Measurements from ENCODE around the gene HS3ST4.
"Not testable (repeated sequence)": the region's sequence is repeated elsewhere in the genome, so short reads cannot be mapped to it uniquely, and the experiment has no call there.

Gene HS3ST4

GRCh38 chr16:26015776-26016175 is 324.0 kb downstream of the HS3ST4 start:
- no peak for DNase-seq

DNA sequence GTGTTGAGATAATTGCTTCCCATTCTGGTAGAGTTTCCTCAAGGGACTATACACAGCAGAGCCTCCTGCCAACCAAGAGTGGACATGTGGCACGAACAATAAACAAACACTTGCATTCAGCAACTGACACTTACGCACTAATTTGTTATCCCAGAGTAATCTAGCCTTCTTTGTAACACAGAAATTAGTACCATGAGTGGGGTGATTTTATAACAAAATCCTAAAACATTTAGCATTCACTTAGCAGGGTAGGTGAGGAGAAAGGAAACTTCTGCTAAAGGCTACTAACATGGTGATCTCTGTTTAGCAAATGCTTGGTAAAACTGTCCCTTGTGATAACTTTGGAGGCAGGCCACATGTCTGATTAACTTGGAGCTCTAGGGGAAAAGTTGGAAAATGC is 325.2 kb downstream of the HS3ST4 start:
- no peak for DNase-seq

DNA sequence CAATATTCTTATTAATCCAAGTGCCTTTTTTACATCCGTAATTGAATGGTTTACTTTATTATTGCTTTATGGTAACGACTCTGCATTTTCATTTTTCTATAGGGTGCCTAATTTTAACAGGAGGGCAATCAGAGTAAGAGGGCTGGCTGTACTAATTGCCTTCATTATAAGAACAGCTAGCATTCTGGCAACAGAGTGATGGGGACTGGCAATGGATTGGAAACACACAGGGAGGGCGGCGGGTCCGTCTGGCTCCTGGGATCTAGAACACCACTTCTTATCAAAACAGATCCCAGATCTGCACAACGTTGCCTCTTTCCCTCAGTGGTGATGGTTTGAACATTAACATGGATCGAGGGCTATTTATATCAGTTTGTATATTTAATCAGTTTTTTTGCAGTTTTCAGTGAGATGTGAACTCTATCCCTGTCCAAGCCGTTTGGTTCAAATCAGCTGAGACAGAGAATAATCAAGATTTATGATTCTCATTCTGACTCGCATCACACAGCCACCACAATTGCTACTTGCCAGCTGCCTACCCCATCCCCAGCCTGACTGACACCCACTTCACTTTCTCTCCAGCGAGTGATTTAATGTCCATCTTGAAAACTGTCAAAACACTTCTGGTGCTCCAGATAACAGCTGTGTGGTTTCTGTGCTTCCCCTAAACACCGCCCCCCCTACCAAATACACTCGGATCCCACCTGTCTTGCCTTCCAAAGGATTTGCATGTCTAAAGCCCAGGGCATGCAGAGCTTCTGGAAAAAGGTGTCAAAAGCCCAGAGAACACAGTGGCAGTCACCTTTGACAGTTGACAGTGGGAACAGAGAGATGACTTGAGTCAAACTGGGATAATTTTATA is 327.9 kb downstream of the HS3ST4 start:
- DNase-seq: no peak

GRCh38 chr16:26026709-26027450 is 335.1 kb downstream of the HS3ST4 start:
- no peak for DNase-seq

GRCh38 chr16:26031286-26031685 is 339.5 kb downstream of the HS3ST4 start:
- no peak for DNase-seq

GRCh38 chr16:26032661-26033060 is 340.9 kb downstream of the HS3ST4 start:
- DNase-seq: not testable (repeated sequence)

DNA sequence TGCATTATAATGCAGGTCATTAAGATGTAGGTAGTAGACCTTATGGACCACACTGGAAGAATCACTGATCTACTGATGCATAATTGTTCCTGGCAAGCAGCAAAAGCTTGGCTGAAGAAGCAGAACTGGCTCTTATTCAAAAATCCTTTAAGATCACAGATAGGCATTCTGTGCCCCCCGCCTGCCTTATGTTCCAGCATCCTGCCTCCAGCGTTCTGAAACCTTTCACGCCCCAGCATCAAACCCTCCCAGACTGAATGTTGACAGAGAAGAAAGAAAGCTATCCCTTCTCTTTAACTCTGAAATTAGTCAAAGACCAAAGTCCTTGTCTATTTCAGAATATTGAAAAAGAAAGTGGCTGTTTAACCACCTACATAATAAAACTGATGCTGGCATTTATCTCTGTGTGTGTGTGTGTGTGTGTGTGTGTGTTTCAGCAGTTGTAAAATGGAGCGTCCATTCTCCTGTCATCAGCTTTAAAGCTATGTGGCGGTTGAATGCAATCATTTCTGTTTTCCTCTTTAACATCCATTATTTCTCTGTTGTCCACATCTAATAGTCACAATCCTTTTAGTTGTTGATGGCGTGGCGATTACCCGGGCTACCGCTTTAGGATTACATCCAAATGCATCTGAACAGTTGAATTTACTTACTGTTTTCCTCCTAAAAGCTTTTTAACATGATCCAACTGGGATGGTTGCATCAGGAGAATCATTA is 350.4 kb downstream of the HS3ST4 start:
- no peak for DNase-seq

DNA sequence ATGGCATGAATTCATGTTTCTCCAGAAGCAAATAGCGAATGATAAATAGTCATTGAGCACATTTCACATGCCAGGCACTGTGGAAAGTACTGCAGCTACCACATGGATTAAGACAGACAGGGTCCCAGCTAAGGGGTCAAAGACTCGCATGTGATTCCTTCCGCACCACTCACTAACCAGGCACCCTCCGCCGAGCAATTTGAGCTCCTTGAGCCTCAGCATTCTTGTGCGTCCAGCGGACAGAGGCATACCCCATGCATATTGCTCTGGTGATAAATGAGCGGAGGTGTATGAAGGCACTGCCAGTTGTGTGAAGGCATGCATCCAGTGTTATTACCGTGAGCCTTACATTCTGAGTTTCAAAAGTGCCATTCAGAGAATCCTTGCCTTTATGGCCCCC is 358.7 kb downstream of the HS3ST4 start:
- no peak for DNase-seq

DNA sequence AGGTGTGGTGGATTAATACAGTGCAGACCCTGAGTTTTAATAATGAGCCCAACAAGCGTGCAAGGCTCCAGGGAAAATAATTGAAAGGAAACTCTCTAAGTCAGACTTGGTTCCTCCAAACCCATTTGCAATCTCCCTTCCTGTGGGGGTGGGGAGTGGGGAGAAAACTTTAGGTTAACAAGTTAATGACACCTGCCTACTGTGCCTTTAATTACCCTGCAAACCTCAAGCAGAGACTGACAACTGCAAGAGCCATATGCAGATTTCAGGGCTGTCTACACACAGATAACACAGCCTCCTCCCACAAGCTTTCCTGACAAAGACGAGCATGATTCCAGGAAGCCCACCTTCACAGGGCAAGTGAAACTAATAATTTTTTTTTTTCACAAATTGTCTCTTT is 359.3 kb downstream of the HS3ST4 start:
- DNase-seq: no peak

- DNase-seq: no peak
These were observed 362.1 kb downstream of the HS3ST4 start for GRCh38 chr16:26053889-26054288.

GRCh38 chr16:26058326-26058725 is 366.6 kb downstream of the HS3ST4 start:
- DNase-seq: no peak

DNA sequence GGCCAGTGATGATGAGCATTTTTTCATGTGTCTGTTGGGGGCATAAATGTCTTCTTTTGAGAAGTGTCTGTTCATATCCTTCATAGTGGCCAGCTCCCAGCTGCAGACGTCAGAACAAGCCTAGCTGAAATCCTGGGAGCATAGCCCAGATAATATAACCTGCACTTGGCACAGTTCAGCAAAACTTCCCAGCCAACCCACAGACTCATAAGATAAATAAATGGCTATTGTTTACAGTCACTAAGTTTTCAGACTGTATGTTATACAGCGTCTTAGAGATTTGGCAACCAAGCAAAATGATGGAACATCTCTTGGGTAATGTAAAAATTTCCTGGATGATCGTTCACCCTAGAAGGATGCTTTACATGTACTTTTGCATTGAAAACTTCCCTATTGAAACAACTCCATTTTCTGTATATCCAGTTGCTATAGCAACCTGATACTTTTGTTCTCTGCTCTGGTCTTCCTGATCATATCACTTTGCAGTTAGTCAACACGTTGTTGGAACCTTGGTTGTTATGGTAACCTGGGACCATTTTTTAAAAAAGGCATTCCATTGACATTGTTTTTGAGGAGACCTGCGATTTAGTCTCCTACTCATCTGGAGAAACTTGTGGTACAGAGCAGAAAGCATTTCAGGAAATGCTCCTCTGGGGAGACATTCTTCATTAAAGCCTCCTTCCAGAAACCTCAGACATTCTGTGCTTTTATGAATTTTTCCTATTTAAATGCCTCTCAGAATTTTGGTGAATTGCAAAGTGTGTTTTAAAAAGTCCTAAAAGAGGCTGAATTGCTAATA is 378.7 kb downstream of the HS3ST4 start:
- DNase-seq: no peak

DNA sequence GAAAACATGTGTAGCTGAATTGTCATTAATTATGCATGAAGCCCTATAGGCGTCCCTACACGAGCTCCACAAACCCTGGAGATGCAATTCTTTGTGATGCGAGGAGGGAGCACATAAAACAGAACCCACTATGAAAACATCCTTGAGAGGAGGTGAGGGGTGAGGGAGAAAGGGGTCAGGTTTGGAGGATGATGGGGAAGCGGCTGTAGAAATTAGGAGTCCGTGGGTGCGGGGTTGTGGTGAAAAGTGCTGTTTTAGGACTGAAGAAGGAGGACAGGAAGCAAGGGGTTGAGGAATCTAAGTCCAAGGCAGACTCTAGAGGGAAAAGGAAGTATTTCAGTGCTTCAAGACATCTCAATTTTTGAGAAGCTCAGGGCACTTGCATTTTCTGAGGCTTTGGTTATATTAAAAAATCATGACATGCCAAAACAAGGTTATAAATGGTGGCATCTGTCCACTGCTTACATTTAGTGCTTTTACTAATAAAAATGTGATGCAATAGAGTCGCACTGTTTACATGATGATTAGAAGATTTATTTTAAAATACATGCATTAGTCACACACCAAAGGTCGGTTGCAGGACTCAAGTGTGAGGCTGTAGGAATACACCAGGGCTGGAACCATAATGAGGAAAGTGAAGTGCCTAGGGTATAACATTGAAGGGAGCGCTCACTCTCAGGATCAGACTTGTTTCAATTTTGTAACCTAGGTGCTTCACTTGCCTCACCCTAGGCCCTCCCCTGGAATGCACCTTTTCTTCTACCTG is 379.5 kb downstream of the HS3ST4 start:
- no peak for DNase-seq

DNA sequence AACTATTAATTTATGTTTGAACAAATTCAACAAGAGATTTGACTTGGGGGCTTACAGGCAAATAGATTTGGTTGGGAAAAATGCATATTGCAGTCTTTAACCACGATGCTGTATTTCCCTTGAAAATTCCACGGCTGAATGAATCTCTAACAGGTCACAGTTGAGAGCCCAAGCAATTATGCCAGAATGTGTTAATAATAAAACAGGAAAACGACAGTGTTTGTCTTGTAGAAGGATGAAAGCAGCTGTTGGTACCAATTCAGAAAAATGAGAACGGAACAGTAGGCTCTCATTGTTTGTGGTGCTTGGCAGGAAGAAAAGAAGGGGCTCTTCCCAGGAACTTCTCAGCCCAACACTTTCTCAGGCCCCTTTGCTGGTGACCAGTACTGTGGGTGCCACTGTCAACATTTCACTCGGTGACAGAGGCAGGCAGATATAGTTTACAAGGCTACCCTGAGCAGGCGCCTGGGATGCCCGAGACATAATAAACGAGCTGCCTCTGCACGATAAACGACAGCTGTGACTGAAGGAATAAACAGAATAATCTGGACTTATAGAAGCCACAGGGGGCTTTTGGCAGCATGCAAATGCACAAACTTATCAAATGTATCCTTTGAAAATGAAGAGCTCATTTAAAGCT is 387.1 kb downstream of the HS3ST4 start:
- DNase-seq: no peak

GRCh38 chr16:26087091-26087490 is 395.3 kb downstream of the HS3ST4 start:
- no peak for DNase-seq

GRCh38 chr16:26091511-26091910 is 399.8 kb downstream of the HS3ST4 start:
- no peak for DNase-seq

GRCh38 chr16:26098206-26098605 is 406.4 kb downstream of the HS3ST4 start:
- not testable (repeated sequence) for DNase-seq

- DNase-seq: no peak
These were observed 410.6 kb downstream of the HS3ST4 start for GRCh38 chr16:26102369-26102768.

- DNase-seq: no peak
These were observed 417.2 kb downstream of the HS3ST4 start for GRCh38 chr16:26108836-26109505.

DNA sequence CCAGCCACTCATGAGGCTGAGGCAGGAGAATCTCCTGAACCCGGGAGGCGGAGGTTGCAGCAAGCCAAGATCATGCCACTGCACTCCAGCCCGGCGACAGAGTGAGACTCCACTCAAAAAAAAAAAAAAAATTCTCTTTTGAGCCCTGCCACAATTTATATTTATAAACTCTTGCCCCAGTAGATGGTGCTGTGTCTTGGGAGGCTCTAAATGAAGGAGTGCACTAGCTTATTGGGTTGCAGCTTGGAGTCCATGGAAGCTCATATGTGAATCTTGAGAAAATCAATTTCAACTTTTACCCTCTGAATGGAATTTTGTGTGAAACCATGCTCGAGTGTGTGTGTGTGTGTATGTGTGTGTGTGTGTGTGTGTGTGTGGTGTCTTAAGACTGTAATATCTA is 420.1 kb downstream of the HS3ST4 start:
- DNase-seq: no peak

GRCh38 chr16:26118575-26118974 is 426.8 kb downstream of the HS3ST4 start:
- no peak for DNase-seq
